CD4-positive, alpha-beta T cell treated with Interferon alpha-2 for 1 hour (primary cell): Measurements from ENCODE around the gene GLCCI1.

Experiments
- DNase-seq, 2 donors: peaks; one replicate each; pipeline ENCODE4 v3.0.0-alpha.2; 2020 to 2022

The GLCCI1 gene

GRCh38 chr7:8105449-8106095, 137.0 kb downstream of the GLCCI1 start:
- no peak for DNase-seq

DNA sequence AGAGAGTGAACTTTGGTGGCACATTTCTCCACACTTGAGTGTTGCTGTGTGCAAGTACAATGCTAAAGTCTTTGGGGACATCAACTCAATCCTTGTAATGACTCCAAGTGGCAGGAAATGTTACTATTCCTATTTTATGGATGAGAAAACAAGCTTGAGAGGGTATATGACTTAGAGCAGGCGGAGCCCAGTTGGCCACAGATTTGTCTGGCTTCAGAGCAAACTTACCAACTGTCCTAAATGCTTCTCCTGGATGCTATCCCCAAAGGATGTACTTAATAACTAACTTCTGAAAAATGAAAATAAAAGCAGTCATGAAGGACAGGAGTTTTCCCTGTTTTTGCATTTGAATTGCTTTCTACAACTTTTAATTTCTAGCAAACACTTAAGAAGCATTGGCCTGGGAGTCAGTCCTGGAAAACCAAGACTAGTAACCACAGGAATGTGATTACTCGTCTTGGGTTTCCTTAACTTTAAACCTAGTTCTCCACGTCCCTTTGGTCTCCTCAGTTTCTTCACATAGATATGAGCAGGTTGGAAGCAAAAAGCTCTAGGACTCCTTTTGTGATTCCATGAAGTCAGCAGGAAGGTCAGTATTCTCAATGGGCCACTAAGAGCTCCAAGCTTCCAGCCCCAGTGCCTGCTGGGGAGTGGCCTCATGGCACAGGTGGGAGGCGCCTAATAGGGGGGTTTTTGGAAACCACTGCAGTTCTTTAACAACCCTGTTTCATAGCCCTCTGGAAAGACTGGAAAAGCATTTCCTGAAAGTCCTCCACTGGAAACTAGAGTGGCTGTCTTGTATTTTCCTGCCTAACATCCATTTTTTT, 140.8 kb downstream of the GLCCI1 start:
- no peak for DNase-seq

- DNase-seq, result no peak
Observed at GRCh38 chr7:8111282-8111960, 142.8 kb downstream of the GLCCI1 start.

- DNase-seq, result no peak
Observed at GRCh38 chr7:8112685-8113084, 144.1 kb downstream of the GLCCI1 start.

DNA sequence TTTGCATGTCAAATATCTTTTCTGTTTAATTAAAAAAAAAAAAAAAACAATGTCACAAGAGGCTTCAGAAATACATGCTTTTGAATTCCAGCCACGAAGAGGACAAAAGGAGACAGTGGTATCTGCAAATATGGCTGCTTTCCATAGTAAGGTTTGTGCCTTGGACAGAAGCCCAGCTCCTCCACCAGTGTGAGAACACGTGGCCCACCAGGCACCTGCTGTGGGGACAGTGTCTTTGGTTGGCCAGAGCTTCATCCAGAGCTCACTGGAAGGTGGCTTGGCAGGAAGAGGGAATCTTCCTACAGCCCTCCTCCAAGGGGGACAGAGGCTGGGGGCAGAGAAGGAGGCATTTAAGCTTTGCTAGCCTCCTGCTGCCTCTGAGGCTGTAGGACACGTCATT, 144.6 kb downstream of the GLCCI1 start:
- DNase-seq, result no peak

DNA sequence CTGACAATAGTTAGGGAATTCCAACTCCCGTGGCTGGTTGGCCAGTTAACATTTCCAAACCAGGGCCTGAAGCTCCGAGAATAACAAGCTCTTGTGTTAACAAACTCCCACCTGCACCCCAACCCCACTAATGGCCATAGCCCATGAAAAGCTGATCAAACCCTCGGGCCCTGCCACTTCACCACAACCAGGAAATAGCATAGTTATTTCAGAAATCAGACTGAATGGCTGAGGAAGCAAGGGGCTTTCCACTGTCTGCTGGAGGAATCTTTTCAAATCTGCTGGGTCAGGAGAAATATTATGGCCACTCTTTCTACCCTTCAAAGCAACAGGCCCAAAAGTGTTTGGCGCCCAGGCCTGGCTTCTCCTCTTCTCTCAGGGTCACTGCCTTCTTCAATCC, 145.6 kb downstream of the GLCCI1 start:
- DNase-seq, result peak in 1 of 2 donors; percentile 43

GRCh38 chr7:8115547-8116402, 147.2 kb downstream of the GLCCI1 start:
- peak in 1 of 2 donors; percentile 34 for DNase-seq

GRCh38 chr7:8117195-8117594, 148.6 kb downstream of the GLCCI1 start:
- DNase-seq, result no peak

DNA sequence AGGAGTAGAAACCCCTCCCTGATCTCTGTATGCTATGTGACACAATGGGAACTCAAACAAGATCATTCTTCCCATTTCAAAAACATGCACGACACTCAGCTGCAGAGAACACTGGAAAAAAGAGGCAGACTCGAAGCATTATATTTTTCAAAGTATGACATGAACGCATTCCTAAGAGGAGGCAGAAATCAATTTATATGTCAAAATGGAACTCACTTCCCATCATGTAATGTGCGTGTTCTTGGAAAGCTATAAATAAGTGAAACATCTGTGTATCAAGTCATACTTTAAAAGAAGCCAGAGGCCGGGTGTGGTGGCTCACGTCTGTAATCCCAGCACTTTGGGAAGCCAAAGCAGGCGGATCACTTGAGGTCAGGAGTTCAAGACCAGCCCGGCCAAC, 150.7 kb downstream of the GLCCI1 start:
- no peak for DNase-seq

DNA sequence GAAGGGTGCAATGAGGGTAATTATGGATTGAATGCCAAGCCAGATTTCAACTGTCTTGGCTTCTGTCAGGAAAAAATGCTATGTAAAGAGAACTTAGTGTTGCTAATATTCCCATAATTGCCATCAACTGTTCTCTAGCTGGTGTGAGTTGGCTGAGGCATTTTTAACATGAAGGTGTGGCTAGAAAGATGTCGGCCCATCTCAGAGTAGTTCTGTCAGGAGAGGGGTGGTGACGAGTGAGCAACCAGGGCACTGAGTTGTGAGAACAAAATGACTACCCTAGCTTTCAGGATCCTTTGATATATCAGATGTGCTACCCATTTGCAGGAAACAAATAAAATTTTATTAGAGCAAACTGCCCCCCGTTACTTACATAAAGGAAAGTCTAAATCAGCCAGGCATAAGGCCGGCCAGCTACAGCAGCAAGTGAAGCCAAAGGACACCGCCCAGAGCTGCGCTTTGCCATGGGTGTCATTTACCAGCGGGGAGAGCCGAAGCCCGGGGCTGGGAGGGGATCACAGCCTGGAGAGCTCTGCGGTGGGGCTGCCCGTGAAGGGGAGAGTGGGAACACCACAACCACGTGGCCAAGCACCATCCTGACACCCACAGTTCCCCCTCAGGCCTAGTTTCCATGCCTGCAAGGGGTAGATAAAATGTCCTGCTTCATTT, 151.9 kb downstream of the GLCCI1 start:
- no peak for DNase-seq

- no peak for DNase-seq
Observed at GRCh38 chr7:8121243-8121642, 152.6 kb downstream of the GLCCI1 start.

- DNase-seq, result peak; percentile 73 to 84
Observed at GRCh38 chr7:8125680-8126444, 157.3 kb downstream of the GLCCI1 start.

GRCh38 chr7:8126601-8127167, 158.1 kb downstream of the GLCCI1 start:
- no peak for DNase-seq

DNA sequence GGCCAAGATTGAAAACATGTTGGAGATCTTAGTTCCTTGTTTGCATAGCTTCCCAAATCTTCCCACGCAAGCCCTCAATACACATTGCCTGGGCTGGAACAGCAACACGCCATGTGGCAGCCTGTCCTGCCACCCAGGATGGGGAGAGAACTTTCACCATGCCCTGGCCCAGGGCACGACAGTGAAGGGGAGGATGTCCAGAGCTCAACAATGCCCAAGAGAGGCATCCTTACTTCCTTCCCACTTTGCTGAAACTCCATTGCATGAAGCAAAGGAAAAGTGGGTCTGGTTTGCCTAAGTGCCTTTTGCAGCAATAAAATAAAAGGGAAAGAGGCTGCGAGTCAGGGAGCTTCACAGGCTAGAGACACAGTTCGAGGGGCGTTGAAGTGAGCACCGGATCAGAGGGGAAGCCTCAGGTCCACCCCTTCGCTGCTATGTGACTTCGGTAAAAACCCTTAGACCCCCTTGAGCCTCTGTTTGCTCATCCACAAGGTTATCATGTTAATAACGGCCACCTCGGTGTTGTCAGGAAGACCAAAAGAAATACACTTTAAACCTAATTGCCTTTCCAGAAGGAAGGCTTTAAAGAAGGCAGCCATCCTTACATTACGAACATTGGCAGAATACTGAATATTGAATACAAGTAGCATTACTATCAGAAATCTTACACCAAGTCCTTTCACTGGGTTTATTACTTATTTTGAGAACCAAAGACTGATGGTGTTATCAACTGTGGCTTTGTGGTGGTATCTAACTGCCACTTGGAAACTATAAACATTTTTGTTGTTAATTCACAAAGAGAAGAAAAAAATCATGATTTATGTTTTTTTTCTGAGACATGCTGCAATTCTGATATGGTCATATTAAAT, 160.1 kb downstream of the GLCCI1 start:
- peak in 1 of 2 donors; percentile 48 for DNase-seq

GRCh38 chr7:8129318-8129659, 160.7 kb downstream of the GLCCI1 start:
- peak in 1 of 2 donors; percentile 45 for DNase-seq

DNA sequence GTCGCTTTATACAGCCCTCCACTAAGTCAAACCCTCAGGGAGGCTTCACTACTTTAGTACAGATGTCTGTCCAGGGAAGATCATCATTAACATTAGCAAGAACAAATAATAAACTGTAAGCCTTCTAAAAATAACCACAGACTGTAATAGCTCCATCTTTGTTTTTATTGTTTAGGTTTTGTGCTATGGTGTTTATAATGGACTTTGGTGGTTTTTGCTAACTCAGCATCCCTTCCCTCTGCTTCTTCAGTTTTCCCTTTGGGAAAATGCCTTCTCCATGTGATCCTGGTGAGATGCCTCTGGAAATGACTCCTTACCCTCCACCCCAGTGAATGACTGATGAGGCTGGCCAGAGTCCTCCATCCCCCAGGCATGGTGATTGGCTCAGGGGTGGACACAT, 162.1 kb downstream of the GLCCI1 start:
- DNase-seq, result no peak

- DNase-seq, result peak; percentile 51 to 71
Observed at GRCh38 chr7:8131694-8132605, 163.4 kb downstream of the GLCCI1 start.

- DNase-seq, result no peak
Observed at GRCh38 chr7:8133188-8133848, 164.7 kb downstream of the GLCCI1 start.
